ENCODE measurements around the gene OR6N1. TPM values are rescaled to one million over a fixed set of nuclear protein-coding genes. Genes with fewer than 3 reads are reported as not detected.

Gene OR6N1
- total and polyA plus RNA-seq, 8 donors: not detected

- H3K36me3 ChIP-seq: no peaks in the 10 kb centered on the region
- ATAC-seq (no peak), FAIRE-seq (no peak), DNase-seq (no peak)
- no peak overlapping the region for H3K4me3 ChIP-seq
- no peaks in the 10 kb centered on the region for H3K27me3 ChIP-seq
- no peaks in the 10 kb centered on the region for H3K4me1 ChIP-seq
- H3K27ac ChIP-seq: no peak overlapping the region
- H3K9me3 ChIP-seq: no peaks in the 10 kb centered on the region
- WGBS, 2 donors: 50 to 70% methylated on average over 2 of the region's 2 CpGs
- intact Hi-C loops (cut with DNase I): no loop called here
- TF ChIP-seq, protein P1, sequence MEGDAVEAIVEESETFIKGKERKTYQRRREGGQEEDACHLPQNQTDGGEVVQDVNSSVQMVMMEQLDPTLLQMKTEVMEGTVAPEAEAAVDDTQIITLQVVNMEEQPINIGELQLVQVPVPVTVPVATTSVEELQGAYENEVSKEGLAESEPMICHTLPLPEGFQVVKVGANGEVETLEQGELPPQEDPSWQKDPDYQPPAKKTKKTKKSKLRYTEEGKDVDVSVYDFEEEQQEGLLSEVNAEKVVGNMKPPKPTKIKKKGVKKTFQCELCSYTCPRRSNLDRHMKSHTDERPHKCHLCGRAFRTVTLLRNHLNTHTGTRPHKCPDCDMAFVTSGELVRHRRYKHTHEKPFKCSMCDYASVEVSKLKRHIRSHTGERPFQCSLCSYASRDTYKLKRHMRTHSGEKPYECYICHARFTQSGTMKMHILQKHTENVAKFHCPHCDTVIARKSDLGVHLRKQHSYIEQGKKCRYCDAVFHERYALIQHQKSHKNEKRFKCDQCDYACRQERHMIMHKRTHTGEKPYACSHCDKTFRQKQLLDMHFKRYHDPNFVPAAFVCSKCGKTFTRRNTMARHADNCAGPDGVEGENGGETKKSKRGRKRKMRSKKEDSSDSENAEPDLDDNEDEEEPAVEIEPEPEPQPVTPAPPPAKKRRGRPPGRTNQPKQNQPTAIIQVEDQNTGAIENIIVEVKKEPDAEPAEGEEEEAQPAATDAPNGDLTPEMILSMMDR (IDR thresholded peaks at IDR 0.05): no peak
These were observed 28.5 kb upstream of the OR6N1 start for GRCh38 chr1:158800526-158800925.

DNA sequence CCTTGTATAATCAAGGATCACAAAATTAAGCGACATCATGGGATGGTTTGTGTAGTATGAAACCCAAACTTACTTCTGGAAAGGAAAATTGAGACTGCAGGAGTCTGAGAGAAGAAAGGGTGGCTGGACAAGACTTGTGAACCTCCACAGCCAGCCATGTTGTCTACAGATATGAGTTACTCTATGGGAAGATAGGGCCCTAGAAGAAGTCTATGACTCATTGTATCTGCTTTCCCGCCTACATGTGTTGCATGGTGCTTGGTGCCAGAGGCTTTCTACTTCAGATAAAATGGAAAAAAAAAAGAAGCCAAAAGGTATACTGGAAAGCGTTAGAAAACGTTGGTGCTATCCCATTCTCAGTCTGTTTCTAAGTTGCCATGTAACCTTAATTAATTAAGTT, 27.7 kb upstream of the OR6N1 start:
- no peaks in the 10 kb centered on the region for H3K9me3 ChIP-seq
- no peak for ATAC-seq
- H3K4me1 ChIP-seq: no peaks in the 10 kb centered on the region
- no peaks in the 10 kb centered on the region for H3K36me3 ChIP-seq
- no peak overlapping the region for H3K27ac ChIP-seq
- H3K4me3 ChIP-seq: no peak overlapping the region
- 60 to 71% methylated on average over 4 of the region's 4 CpGs for WGBS, 2 donors
- TF ChIP-seq, protein P1 (IDR thresholded peaks at IDR 0.05): no peak
- FAIRE-seq: no peak
- H3K27me3 ChIP-seq: no peaks in the 10 kb centered on the region
- intact Hi-C loops (cut with DNase I): no loop called here
- no peak for DNase-seq

DNA sequence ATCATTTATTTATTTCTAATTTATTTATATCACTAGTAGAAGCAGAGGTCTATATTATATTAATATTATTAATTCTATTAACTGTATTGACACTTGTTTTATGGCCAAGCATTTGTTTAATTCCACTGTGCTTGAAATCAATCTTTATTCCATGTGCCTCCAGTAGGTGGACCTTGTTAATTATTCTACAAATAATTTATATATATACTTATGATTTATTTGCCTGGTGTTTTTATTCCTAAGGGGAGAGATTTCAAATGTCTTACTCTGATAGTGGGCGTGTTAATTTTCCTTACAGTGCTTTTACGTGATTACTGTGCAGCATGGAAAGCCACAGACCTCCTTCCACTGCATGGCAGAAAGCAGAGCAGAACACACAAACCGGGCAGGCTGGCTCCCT, 26.5 kb upstream of the OR6N1 start:
- H3K36me3 ChIP-seq: no peaks in the 10 kb centered on the region
- DNase-seq: no peak
- no peaks in the 10 kb centered on the region for H3K27me3 ChIP-seq
- no peak overlapping the region for H3K4me3 ChIP-seq
- no peaks in the 10 kb centered on the region for H3K9me3 ChIP-seq
- TF ChIP-seq, protein P1 (IDR thresholded peaks at IDR 0.05): no peak
- no peak for ATAC-seq
- intact Hi-C loops (cut with DNase I): no loop called here
- no peak overlapping the region for H3K27ac ChIP-seq
- FAIRE-seq: no peak
- WGBS, 2 donors: 43 to 51% methylated on average over 3 of the region's 3 CpGs
- H3K4me1 ChIP-seq: no peaks in the 10 kb centered on the region

- no peak overlapping the region for H3K27ac ChIP-seq
- intact Hi-C loops (cut with DNase I): no loop called here
- WGBS, 2 donors: 36 to 50% methylated on average over 6 of the region's 6 CpGs
- ATAC-seq (no peak), FAIRE-seq (no peak), DNase-seq (no peak)
- H3K9me3 ChIP-seq: no peaks in the 10 kb centered on the region
- TF ChIP-seq, protein P1 (IDR thresholded peaks at IDR 0.05): no peak
- H3K36me3 ChIP-seq: no peaks in the 10 kb centered on the region
- no peak overlapping the region for H3K4me3 ChIP-seq
- H3K4me1 ChIP-seq: no peaks in the 10 kb centered on the region
- H3K27me3 ChIP-seq: no peaks in the 10 kb centered on the region
These were observed 22.3 kb upstream of the OR6N1 start for GRCh38 chr1:158794247-158794646.

DNA sequence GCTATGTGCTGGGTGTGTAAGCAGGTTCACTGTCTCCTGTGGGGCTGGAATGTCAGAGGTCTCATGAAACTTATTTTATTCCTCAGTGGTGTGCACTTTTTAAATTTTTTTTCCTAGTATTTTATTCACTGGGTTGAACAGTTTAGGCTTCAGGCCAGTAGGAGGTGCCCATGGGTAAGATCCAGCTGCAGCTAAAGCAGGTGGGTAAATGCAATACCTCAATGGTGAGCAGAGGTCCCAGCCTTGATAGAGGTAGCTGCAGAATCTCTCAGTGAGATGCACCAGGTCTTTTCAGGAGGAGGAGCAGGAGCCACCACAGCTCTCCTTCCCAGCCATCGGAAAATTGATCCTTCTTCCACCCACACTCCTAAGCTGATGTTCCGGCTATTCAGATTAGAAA, 21.6 kb upstream of the OR6N1 start:
- no peaks in the 10 kb centered on the region for H3K4me1 ChIP-seq
- H3K27ac ChIP-seq: no peak overlapping the region
- DNase-seq: no peak
- no peak overlapping the region for H3K4me3 ChIP-seq
- intact Hi-C loops (cut with DNase I): no loop called here
- H3K27me3 ChIP-seq: no peaks in the 10 kb centered on the region
- H3K36me3 ChIP-seq: no peaks in the 10 kb centered on the region
- TF ChIP-seq, protein P1 (IDR thresholded peaks at IDR 0.05): no peak
- WGBS, 2 donors: 52 to 57% methylated on average over 2 of the region's 2 CpGs
- H3K9me3 ChIP-seq: no peaks in the 10 kb centered on the region
- FAIRE-seq: no peak
- ATAC-seq: no peak
